Measurements from ENCODE around the gene BDH1.
"Not testable (repeated sequence)": the region's sequence is repeated elsewhere in the genome, so short reads cannot be mapped to it uniquely, and the experiment has no call there.

BDH1 gene

GRCh38 chr3:197589545-197589944, 33.8 kb upstream of the BDH1 start:
- H3K4me3 ChIP-seq (ENCODE audit: low read depth, low read length) = no peak overlapping the region
- TF ChIP-seq, protein P1, sequence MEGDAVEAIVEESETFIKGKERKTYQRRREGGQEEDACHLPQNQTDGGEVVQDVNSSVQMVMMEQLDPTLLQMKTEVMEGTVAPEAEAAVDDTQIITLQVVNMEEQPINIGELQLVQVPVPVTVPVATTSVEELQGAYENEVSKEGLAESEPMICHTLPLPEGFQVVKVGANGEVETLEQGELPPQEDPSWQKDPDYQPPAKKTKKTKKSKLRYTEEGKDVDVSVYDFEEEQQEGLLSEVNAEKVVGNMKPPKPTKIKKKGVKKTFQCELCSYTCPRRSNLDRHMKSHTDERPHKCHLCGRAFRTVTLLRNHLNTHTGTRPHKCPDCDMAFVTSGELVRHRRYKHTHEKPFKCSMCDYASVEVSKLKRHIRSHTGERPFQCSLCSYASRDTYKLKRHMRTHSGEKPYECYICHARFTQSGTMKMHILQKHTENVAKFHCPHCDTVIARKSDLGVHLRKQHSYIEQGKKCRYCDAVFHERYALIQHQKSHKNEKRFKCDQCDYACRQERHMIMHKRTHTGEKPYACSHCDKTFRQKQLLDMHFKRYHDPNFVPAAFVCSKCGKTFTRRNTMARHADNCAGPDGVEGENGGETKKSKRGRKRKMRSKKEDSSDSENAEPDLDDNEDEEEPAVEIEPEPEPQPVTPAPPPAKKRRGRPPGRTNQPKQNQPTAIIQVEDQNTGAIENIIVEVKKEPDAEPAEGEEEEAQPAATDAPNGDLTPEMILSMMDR (IDR thresholded peaks at IDR 0.05; ENCODE audit: control insufficient read depth, extremely low read depth, insufficient read depth) = no peak
- DNase-seq (ENCODE audit: low read depth) = no peak

DNA sequence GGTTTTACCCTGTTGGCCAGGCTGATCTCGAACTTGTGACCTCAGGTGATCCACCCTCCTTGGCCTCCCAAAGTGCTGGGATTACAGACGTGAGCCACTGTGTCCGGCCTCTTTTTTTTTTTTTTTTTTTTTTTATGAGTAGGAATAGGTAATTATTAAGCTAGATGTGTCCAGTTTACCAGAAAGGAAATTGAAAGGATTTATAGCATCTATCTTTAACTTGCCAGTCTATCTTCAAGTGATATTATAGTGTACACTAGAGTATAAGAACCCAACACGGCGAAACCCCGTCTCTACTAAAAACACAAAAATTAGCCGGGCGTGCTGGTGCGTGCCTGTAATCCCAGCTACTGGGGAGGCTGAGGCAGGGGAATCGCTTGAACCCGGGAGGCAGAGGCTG, 31.0 kb upstream of the BDH1 start:
- not testable (repeated sequence) for DNase-seq (ENCODE audit: low read depth); H3K4me3 ChIP-seq (ENCODE audit: low read depth, low read length)

GRCh38 chr3:197586181-197586580, 30.4 kb upstream of the BDH1 start:
- DNase-seq (ENCODE audit: low read depth) = no peak
- TF ChIP-seq, protein P1 (IDR thresholded peaks at IDR 0.05; ENCODE audit: control insufficient read depth, extremely low read depth, insufficient read depth) = no peak
- H3K4me3 ChIP-seq (ENCODE audit: low read depth, low read length) = no peak overlapping the region

- no peak for DNase-seq (ENCODE audit: low read depth)
- H3K4me3 ChIP-seq (ENCODE audit: low read depth, low read length) = no peak overlapping the region
- TF ChIP-seq, protein P1 (IDR thresholded peaks at IDR 0.05; ENCODE audit: control insufficient read depth, extremely low read depth, insufficient read depth) = no peak
Measured at GRCh38 chr3:197584733-197585132, 29.0 kb upstream of the BDH1 start.

DNA sequence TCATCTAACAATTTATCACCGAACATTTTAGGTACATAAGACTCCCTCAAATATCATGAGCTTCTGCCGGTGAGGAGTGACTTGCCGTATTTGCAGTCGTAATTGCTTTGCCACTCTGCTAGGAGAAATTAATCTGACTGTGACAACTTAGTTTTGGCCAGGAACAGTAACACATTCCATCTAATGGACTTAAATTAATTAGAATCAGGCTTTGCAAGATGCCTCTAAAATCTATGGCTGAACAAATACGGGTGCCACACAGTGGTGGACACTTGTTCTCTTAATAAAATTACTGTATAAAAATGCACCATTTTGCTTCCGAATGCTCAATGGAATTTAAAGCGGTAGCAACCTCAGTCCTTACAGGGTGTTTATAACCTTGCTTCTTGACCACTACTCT, 27.6 kb upstream of the BDH1 start:
- H3K4me3 ChIP-seq (ENCODE audit: low read depth, low read length) = no peak overlapping the region
- TF ChIP-seq, protein P1 (IDR thresholded peaks at IDR 0.05; ENCODE audit: control insufficient read depth, extremely low read depth, insufficient read depth) = no peak
- DNase-seq (ENCODE audit: low read depth) = no peak

GRCh38 chr3:197580253-197580691, 24.5 kb upstream of the BDH1 start:
- TF ChIP-seq, protein P1 (IDR thresholded peaks at IDR 0.05; ENCODE audit: control insufficient read depth, extremely low read depth, insufficient read depth) = no peak
- H3K4me3 ChIP-seq (ENCODE audit: low read depth, low read length) = no peak overlapping the region
- no peak for DNase-seq (ENCODE audit: low read depth)

GRCh38 chr3:197578376-197578775, 22.6 kb upstream of the BDH1 start:
- no peak for DNase-seq (ENCODE audit: low read depth)
- TF ChIP-seq, protein P1 (IDR thresholded peaks at IDR 0.05; ENCODE audit: control insufficient read depth, extremely low read depth, insufficient read depth) = no peak
- no peak overlapping the region for H3K4me3 ChIP-seq (ENCODE audit: low read depth, low read length)
